Left kidney (tissue), 8 donors: Measurements from ENCODE around the gene IFIT2. TPM values are rescaled to one million over a fixed set of nuclear protein-coding genes. Genes with fewer than 3 reads are reported as not detected.
"Not testable (repeated sequence)": the region's sequence is repeated elsewhere in the genome, so short reads cannot be mapped to it uniquely, and the experiment has no call there.

Source experiments
- DNase-seq: peaks from one replicate; pipeline ENCODE4 v3.0.0-alpha.2; 2013
- long read RNA-seq, 8 donors: transcript quantifications; one replicate each; lab custom pipeline, GENCODE V29; 2026
- polyA plus RNA-seq: library from polyadenylated mRNA; unstranded; fragments of 120-200 nt; gene quantifications from one replicate; pipeline ENCODE4 v1.2.1, GENCODE V29; 2013; ENCODE audit not compliant: insufficient read length

Gene IFIT2
- 8.3 TPM for polyA plus RNA-seq
- long read RNA-seq, donor 1 = 0 reads
- long read RNA-seq, donor 2, partial matches to known transcripts = 0 of 2 reads
- long read RNA-seq, donor 2, other reads (novel, unspliced or antisense) = 0 of 2 reads
- long read RNA-seq, donor 3, partial matches to known transcripts = 0 of 2 reads
- long read RNA-seq, donor 3, other reads (novel, unspliced or antisense) = 0 of 2 reads
- long read RNA-seq, donor 4 = 0 reads
- long read RNA-seq, donor 5, partial matches to known transcripts = 0 of 1 reads
- long read RNA-seq, donor 5, other reads (novel, unspliced or antisense) = 0 of 1 reads
- long read RNA-seq, donor 6, partial matches to known transcripts = 0 of 2 reads
- long read RNA-seq, donor 6, other reads (novel, unspliced or antisense) = 0 of 2 reads
- long read RNA-seq, donor 7, transcript IFIT2-201 (2 exons, 3,489 nt) = major isoform, 7 of 7 reads
- long read RNA-seq, donor 7, partial matches to known transcripts = 0 of 7 reads
- long read RNA-seq, donor 7, other reads (novel, unspliced or antisense) = 0 of 7 reads
- long read RNA-seq, donor 8, partial matches to known transcripts = 0 of 4 reads
- long read RNA-seq, donor 8, other reads (novel, unspliced or antisense) = 0 of 4 reads

- DNase-seq = peak; percentile 65
Measured at GRCh38 chr10:89301721-89302445, at the start of gene IFIT2. Gene IFIT2 (plus strand): TSS chr10:89302046. CDS start chr10:89302124, 78 bp downstream.

GRCh38 chr10:89252225-89252585 is 49.6 kb upstream of the IFIT2 start:
- no peak for DNase-seq

GRCh38 chr10:89255091-89255579 is 46.7 kb upstream of the IFIT2 start:
- not testable (repeated sequence) for DNase-seq

- DNase-seq = no peak
Measured at GRCh38 chr10:89255793-89256192, 46.1 kb upstream of the IFIT2 start.

- no peak for DNase-seq
Measured at GRCh38 chr10:89256340-89256739, 45.5 kb upstream of the IFIT2 start.

- no peak for DNase-seq
Measured at GRCh38 chr10:89256962-89257361, 44.9 kb upstream of the IFIT2 start.

- no peak for DNase-seq
Measured at GRCh38 chr10:89257581-89257980, 44.3 kb upstream of the IFIT2 start.

- DNase-seq = no peak
Measured at GRCh38 chr10:89258881-89259280, 43.0 kb upstream of the IFIT2 start.

- DNase-seq = no peak
Measured at GRCh38 chr10:89262086-89263051, 39.5 kb upstream of the IFIT2 start.

- DNase-seq = no peak
Measured at GRCh38 chr10:89263091-89263490, 38.8 kb upstream of the IFIT2 start.

GRCh38 chr10:89263531-89263930 is 38.3 kb upstream of the IFIT2 start:
- DNase-seq = no peak

- no peak for DNase-seq
Measured at GRCh38 chr10:89266721-89267453, 35.0 kb upstream of the IFIT2 start.

- no peak for DNase-seq
Measured at GRCh38 chr10:89269433-89270152, 32.3 kb upstream of the IFIT2 start.

GRCh38 chr10:89270153-89270483 is 31.7 kb upstream of the IFIT2 start:
- DNase-seq = no peak

- DNase-seq = no peak
Measured at GRCh38 chr10:89271532-89271931, 30.3 kb upstream of the IFIT2 start.

GRCh38 chr10:89273680-89274079 is 28.2 kb upstream of the IFIT2 start:
- no peak for DNase-seq

- no peak for DNase-seq
Measured at GRCh38 chr10:89274928-89275327, 26.9 kb upstream of the IFIT2 start.

- no peak for DNase-seq
Measured at GRCh38 chr10:89275383-89275782, 26.5 kb upstream of the IFIT2 start.

GRCh38 chr10:89278034-89278535 is 23.8 kb upstream of the IFIT2 start:
- DNase-seq = no peak

GRCh38 chr10:89278900-89279392 is 22.9 kb upstream of the IFIT2 start:
- DNase-seq = no peak
